GM18909 (cell line): Measurements from ENCODE around the gene PCDHGA4.
"Not testable (repeated sequence)": the region's sequence is repeated elsewhere in the genome, so short reads cannot be mapped to it uniquely, and the experiment has no call there.

Experiments
- ATAC-seq: cut with Tn5 transposase; IDR thresholded peaks from one replicate; pipeline ENCODE4 v1.9.1; 2021; ENCODE audit warnings: mild to moderate bottlenecking; ENCODE audit not compliant: unreplicated experiment, poor library complexity

PCDHGA4 gene

GRCh38 chr5:141346017-141346416, 8.8 kb upstream of the PCDHGA4 start:
- ATAC-seq: not testable (repeated sequence)

GRCh38 chr5:141349917-141350619, 4.8 kb upstream of the PCDHGA4 start, which contains the start of gene PCDHGB1:
TSS of gene PCDHGB1 (plus strand) at chr5:141350099. CDS start at chr5:141350261, 162 bp downstream.
- peak; percentile 54 for ATAC-seq

DNA sequence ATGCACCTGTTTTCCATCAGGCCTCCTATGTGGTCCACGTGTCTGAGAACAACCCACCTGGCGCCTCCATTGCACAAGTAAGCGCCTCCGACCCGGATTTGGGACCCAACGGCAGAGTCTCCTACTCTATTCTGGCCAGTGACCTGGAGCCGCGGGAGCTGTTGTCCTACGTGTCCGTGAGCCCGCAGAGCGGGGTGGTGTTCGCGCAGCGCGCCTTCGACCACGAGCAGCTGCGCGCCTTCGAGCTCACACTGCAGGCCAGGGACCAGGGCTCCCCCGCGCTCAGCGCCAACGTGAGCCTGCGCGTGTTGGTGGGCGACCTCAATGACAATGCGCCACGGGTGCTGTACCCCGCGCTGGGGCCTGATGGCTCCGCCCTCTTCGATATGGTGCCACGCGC, 3.2 kb upstream of the PCDHGA4 start:
- no peak for ATAC-seq

- ATAC-seq: no peak
Observed at GRCh38 chr5:141355641-141356040, 820 bp downstream of the PCDHGA4 start.

- ATAC-seq: no peak
Observed at GRCh38 chr5:141356133-141356532, 1.3 kb downstream of the PCDHGA4 start.

DNA sequence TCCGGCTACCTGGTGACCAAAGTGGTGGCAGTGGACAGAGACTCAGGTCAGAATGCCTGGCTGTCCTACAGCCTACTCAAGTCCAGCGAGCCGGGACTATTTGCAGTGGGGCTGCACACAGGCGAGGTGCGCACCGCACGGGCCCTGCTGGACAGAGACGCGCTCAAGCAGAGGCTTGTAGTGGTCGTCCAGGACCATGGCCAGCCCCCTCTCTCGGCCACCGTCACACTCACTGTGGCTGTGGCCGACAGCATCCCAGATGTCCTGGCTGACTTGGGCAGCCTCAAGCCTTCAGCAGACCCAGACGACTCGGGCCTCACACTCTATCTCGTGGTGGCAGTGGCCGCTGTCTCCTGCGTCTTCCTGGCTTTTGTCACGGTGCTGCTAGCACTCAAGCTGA, 2.1 kb downstream of the PCDHGA4 start:
- no peak for ATAC-seq

GRCh38 chr5:141359790-141360426, 5.1 kb downstream of the PCDHGA4 start, which contains the start of gene PCDHGB2:
TSS of gene PCDHGB2 (plus strand) at chr5:141359994. CDS start at chr5:141360136, 142 bp downstream.
- ATAC-seq: peak; percentile 72

DNA sequence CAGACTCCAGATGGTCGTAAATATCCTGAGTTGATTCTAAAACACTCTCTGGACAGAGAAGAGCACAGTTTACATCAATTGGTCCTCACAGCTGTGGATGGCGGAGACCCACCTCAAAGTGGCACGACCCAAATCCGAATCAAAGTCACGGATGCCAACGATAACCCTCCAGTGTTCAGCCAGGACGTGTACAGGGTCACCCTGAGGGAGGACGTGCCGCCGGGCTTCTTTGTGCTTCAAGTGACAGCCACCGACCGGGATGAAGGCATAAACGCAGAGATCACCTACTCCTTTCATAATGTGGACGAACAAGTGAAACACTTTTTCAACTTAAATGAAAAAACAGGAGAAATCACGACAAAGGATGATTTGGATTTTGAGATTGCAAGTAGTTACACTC, 5.9 kb downstream of the PCDHGA4 start:
- no peak for ATAC-seq

GRCh38 chr5:141362719-141363118, 7.9 kb downstream of the PCDHGA4 start:
- ATAC-seq: no peak

GRCh38 chr5:141363952-141364660, 9.3 kb downstream of the PCDHGA4 start, which contains the start of gene PCDHGA5:
TSS of gene PCDHGA5 (plus strand) at chr5:141364162. CDS start at chr5:141364331, 169 bp downstream.
- no peak for ATAC-seq

DNA sequence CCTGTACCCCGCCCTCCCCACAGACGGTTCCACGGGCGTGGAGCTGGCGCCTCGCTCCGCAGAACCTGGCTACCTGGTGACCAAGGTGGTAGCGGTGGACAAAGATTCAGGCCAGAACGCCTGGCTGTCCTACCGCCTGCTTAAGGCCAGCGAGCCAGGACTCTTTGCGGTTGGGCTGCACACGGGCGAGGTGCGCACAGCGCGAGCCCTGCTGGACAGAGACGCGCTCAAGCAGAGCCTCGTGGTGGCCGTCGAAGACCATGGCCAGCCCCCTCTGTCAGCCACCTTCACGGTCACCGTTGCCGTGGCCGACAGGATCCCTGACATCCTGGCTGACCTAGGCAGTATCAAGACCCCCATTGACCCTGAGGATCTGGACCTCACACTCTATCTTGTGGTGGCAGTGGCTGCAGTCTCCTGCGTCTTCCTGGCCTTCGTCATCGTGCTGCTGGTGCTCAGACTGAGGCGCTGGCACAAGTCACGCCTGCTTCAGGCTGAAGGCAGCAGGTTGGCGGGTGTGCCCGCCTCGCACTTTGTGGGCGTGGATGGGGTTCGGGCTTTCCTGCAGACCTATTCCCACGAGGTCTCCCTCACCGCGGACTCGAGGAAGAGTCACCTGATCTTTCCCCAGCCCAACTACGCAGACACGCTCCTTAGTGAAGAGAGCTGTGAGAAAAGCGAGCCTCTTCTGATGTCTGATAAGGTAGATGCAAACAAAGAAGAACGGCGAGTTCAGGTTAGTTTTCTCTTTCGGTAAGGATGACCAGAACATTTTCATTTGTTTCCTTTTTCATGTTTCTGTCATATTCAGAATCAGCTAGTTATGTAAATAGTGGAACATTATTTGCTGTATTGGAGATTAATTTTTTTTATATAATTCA, 11.4 kb downstream of the PCDHGA4 start:
- no peak for ATAC-seq

DNA sequence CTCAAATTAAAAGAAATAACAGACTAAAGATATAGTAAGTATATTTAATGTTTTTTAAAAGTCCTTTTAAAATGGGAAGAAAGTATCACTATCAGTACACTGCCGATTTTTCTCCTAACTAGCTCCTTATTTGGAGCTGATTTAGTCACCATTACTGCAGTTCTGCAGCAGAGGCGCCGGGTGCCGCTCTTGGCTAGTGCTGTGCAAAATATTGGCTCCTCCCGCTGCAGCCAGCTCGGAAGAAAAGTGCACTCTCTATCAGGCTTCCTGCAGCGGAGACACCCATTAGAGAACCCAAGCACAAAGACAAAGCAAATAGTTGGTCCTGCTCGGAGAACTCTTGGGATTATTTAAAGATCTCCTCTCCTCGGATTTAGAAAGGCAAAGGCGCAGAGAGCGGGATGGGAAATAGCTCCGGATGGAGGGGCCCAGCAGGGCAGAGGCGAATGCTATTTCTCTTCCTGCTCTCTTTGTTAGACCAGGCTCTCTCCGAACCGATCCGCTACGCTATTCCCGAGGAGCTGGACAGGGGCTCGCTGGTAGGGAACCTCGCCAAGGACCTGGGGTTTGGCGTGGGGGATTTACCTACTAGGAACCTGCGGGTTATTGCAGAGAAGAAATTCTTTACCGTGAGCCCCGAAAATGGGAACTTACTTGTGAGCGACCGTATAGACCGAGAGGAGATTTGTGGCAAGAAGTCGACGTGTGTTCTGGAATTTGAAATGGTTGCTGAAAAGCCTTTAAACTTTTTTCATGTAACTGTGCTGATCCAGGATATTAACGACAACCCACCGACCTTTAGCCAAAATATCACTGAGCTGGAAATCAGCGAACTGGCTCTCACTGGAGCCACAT, 15.4 kb downstream of the PCDHGA4 start, which contains the start of gene PCDHGB3:
Gene PCDHGB3 (plus strand): TSS at position 249 of the 855 bp plus-strand sequence. CDS start 153 bp downstream, at position 402.
- peak; percentile 98 for ATAC-seq

- ATAC-seq: no peak
Observed at GRCh38 chr5:141371572-141372475, 17.0 kb downstream of the PCDHGA4 start.

DNA sequence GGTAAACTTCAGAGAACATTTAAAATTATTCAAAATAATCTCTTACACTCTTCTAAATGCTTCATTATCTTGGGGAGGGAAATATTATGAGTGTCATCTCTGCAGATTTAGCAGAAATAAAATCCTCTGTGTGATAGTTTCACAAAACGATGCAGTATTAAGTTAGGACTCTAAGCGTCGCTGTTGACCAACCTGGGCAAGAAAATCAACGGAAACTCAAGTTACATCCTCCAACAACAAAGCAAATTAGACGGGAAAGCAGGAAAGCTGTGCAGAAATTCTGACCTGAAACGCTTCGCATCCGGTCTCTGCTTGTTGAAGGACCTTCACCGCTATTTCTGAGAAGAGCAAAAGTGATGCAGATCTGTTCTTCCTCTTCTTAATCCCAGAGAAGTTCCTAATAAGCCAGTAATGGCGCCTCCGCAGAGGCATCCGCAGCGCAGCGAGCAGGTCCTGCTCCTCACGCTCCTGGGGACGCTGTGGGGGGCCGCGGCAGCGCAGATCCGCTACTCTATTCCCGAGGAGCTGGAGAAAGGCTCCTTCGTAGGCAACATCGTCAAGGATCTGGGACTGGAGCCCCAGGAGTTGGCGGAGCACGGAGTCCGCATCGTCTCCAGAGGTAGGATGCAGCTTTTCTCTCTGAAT, 19.0 kb downstream of the PCDHGA4 start, which contains the start of gene PCDHGA6:
Gene PCDHGA6 (plus strand): TSS at position 219 of the 645 bp plus-strand sequence. CDS start 193 bp downstream, at position 412.
- no peak for ATAC-seq

- ATAC-seq: no peak
Observed at GRCh38 chr5:141374627-141375026, 19.8 kb downstream of the PCDHGA4 start.

DNA sequence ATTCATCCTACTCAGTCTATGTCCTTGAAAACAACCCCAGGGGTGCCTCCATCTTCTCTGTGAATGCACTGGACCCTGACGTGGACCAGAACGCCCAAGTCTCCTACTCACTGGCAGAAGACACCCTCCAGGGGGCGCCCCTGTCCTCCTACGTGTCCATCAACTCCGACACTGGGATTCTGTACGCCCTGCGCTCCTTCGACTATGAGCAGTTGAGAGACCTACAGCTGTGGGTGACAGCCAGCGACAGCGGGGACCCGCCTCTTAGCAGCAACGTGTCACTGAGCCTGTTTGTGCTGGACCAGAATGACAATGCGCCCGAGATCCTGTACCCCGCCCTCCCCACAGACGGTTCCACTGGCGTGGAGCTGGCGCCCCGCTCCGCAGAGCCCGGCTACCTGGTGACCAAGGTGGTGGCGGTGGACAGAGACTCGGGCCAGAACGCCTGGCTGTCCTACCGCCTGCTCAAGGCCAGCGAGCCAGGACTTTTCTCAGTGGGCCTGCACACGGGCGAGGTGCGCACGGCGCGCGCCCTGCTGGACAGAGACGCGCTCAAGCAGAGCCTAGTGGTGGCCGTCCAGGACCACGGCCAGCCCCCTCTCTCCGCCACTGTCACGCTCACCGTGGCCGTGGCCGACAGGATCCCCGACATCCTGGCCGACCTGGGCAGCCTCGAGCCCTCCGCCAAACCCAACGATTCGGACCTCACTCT, 20.8 kb downstream of the PCDHGA4 start:
- ATAC-seq: not testable (repeated sequence)
